A549 (cell line): ENCODE results near the gene FGF4. TPM values are rescaled to one million over a fixed set of nuclear protein-coding genes. Genes with fewer than 3 reads are reported as not detected.

ENCODE experiments used
- ATAC-seq, 2 experiments: fragments of 200-7000 bp in 1 of 2; fragments of >200 bp in 1 of 2; cut with Nextera tagmentation in 1 of 2; cut with Tn5 transposase in 1 of 2; 3 replicates each; pipeline versions ENCODE4 v1.8.0 to v1.9.1; 2018 to 2020; ENCODE audit warnings: mild to moderate bottlenecking in 1 of 2, moderate library complexity in 1 of 2
- CTCF ChIA-PET: fragments of 300-600 bp; sonication (Branson Sonifier 250); formaldehyde crosslinking; extraction: SDS; loops from one replicate; lab custom pipeline; 2021; ENCODE audit warnings: antibody characterized with exemption, inconsistent platforms; lab: Yijun Ruan, JAX
- POLR2A ChIA-PET: fragments of 350-600 bp; formaldehyde crosslinking; extraction: SDS; loops from one replicate; lab custom pipeline; 2021; ENCODE audit warnings: antibody characterized with exemption, inconsistent platforms; lab: Yijun Ruan, JAX
- DNase-seq, 2 experiments: peaks; one replicate each; pipeline versions ENCODE4 v3.0.0 to v3.0.0-alpha.2; 2011 to 2016; ENCODE audit warnings: low read depth in 1 of 2, low spot score in 1 of 2
- FAIRE-seq: peaks from 2 replicates; lab custom pipeline; 2011; peaks lifted over from hg19 to GRCh38; lab: Jason Lieb, UNC
- H3K27ac ChIP-seq, 2 experiments: fragments of >200 bp; sonication (Bioruptor Twin); formaldehyde crosslinking; 3 replicates each; pipeline ENCODE4 v1.5.1; 2016 to 2017
- H3K4me1 ChIP-seq: fragments of >200 bp; sonication (Bioruptor Twin); formaldehyde crosslinking; 3 replicates; pipeline ENCODE4 v1.6.1; 2016
- H3K4me2 ChIP-seq: fragments of >200 bp; sonication (Bioruptor Twin); formaldehyde crosslinking; 3 replicates; pipeline ENCODE4 v1.6.1; 2016
- H3K4me3 ChIP-seq: fragments of >200 bp; sonication (Bioruptor Twin); formaldehyde crosslinking; 3 replicates; pipeline ENCODE4 v1.5.1; 2016
- H3K9me3 ChIP-seq: fragments of >200 bp; sonication (Bioruptor Twin); formaldehyde crosslinking; 3 replicates; pipeline ENCODE4 v1.6.1; 2016
- ATOH8 ChIP-seq: fragments of 250-450 bp; sonication (Bioruptor Pico); IDR thresholded peaks from 2 replicates; pipeline ENCODE4 v1.5.0; 2020; ENCODE audit warnings: low read depth, mild to moderate bottlenecking, moderate library complexity
- BCL3 ChIP-seq: fragments of >200 bp; sonication (Bioruptor Twin); formaldehyde crosslinking; IDR thresholded peaks from 3 replicates; pipeline ENCODE4 v1.6.1; 2016
- CHD2 ChIP-seq: fragments of 150-350 bp; IDR thresholded peaks from 2 replicates; pipeline ENCODE4 v1.6.1; 2014; ENCODE audit warnings: low read length; ENCODE audit not compliant: partially characterized antibody
- EHMT2 ChIP-seq: fragments of 200-600 bp; sonication (generic); IDR thresholded peaks from 2 replicates; pipeline ENCODE4 v1.6.1; 2016; ENCODE audit warnings: antibody characterized with exemption, low read depth, mild to moderate bottlenecking, moderate library complexity
- ESRRA ChIP-seq: fragments of 150-350 bp; IDR thresholded peaks from 2 replicates; pipeline ENCODE4 v1.6.1; 2014; ENCODE audit warnings: mild to moderate bottlenecking, low read length, borderline replicate concordance
- FOSB ChIP-seq: fragments of 250-450 bp; sonication (Bioruptor Pico); IDR thresholded peaks from 2 replicates; pipeline ENCODE4 v1.5.0; 2020; ENCODE audit warnings: mild to moderate bottlenecking, moderate library complexity
- FOSL2 ChIP-seq, 2 experiments: fragments of 450-650 bp in 1 of 2; fragments of >200 bp in 1 of 2; sonication (Bioruptor Twin) in 1 of 2; formaldehyde crosslinking; IDR thresholded peaks; 2 replicates each; pipeline versions ENCODE4 v1.5.0 to v1.6.1; 2016 to 2020; ENCODE audit warnings: mild to moderate bottlenecking in 1 of 2, moderate library complexity in 1 of 2
- HEYL ChIP-seq: fragments of 250-450 bp; sonication (Bioruptor Pico); IDR thresholded peaks from 2 replicates; pipeline ENCODE4 v1.8.0; 2021; ENCODE audit warnings: mild to moderate bottlenecking, moderate library complexity
- HMGXB4 ChIP-seq: fragments of 250-450 bp; sonication (Bioruptor Pico); IDR thresholded peaks from 2 replicates; pipeline ENCODE4 v1.5.0; 2021; ENCODE audit warnings: mild to moderate bottlenecking, moderate library complexity, borderline replicate concordance
- HOXA7 ChIP-seq: fragments of 250-450 bp; sonication (Bioruptor Pico); IDR thresholded peaks from 2 replicates; pipeline ENCODE4 v1.5.0; 2020; ENCODE audit warnings: mild to moderate bottlenecking, moderate library complexity
- HOXB5 ChIP-seq: fragments of 250-450 bp; sonication (Bioruptor Pico); IDR thresholded peaks from 2 replicates; pipeline ENCODE4 v1.5.0; 2020; ENCODE audit warnings: mild to moderate bottlenecking, moderate library complexity
- JUN ChIP-seq, 2 experiments: fragments of >200 bp; sonication (Bioruptor Twin); formaldehyde crosslinking; IDR thresholded peaks; 2 replicates in 1 of 2; 3 replicates in 1 of 2; pipeline ENCODE4 v1.6.1; 2016 to 2017
- JUNB ChIP-seq: fragments of >200 bp; sonication (Bioruptor Twin); formaldehyde crosslinking; IDR thresholded peaks from 2 replicates; pipeline ENCODE4 v1.6.1; 2016
- KDM5A ChIP-seq: fragments of 200-600 bp; sonication (generic); IDR thresholded peaks from 2 replicates; pipeline ENCODE4 v1.6.1; 2016; ENCODE audit warnings: antibody characterized with exemption, mild to moderate bottlenecking
- MAX ChIP-seq: IDR thresholded peaks from 2 replicates; pipeline ENCODE4 v1.6.1; 2012
- MAZ ChIP-seq: fragments of 150-350 bp; IDR thresholded peaks from 2 replicates; pipeline ENCODE4 v1.6.1; 2014; ENCODE audit warnings: antibody characterized with exemption, low read depth, low read length, borderline replicate concordance
- RAD21 ChIP-seq, 2 experiments: fragments of >200 bp in 1 of 2; sonication (Bioruptor Twin) in 1 of 2; formaldehyde crosslinking in 1 of 2; IDR thresholded peaks in 1 of 2; conservative IDR thresholded peaks in 1 of 2; 2 replicates in 1 of 2; 3 replicates in 1 of 2; pipeline ENCODE4 v1.6.1; 2012 to 2018; ENCODE audit warnings: inconsistent platforms in 1 of 2
- RCOR1 ChIP-seq: fragments of 150-350 bp; IDR thresholded peaks from 2 replicates; pipeline ENCODE4 v1.6.1; 2014; ENCODE audit warnings: antibody characterized with exemption, low read length, low read depth
- REST ChIP-seq: fragments of 200-600 bp; sonication (generic); IDR thresholded peaks from 2 replicates; pipeline ENCODE4 v1.6.1; 2016; ENCODE audit warnings: antibody characterized with exemption, mild to moderate bottlenecking, moderate library complexity
- RFX5 ChIP-seq: fragments of 450-650 bp; IDR thresholded peaks from 2 replicates; pipeline ENCODE4 v1.7.1; 2014; ENCODE audit warnings: antibody characterized with exemption, mild to moderate bottlenecking, moderate library complexity
- RNF2 ChIP-seq: fragments of 200-600 bp; sonication (generic); IDR thresholded peaks from 2 replicates; pipeline ENCODE4 v1.6.1; 2016; ENCODE audit warnings: low read depth, mild to moderate bottlenecking, antibody characterized with exemption, moderate library complexity, borderline replicate concordance
- SMC3 ChIP-seq: fragments of >200 bp; sonication (Bioruptor Twin); formaldehyde crosslinking; IDR thresholded peaks from 3 replicates; pipeline ENCODE4 v1.6.1; 2018; ENCODE audit warnings: inconsistent platforms
- ZFP36 ChIP-seq: fragments of 450-650 bp; IDR thresholded peaks from 2 replicates; pipeline ENCODE4 v1.6.1; 2014; ENCODE audit warnings: borderline replicate concordance; ENCODE audit not compliant: partially characterized antibody
- ZSCAN20 ChIP-seq: fragments of 250-450 bp; sonication (Bioruptor Pico); IDR thresholded peaks from 2 replicates; pipeline ENCODE4 v1.8.0; 2022; ENCODE audit warnings: mild to moderate bottlenecking, moderate library complexity
- WGBS: methylation state at CpG from one replicate; pipeline ENCODE4 v1.1.6; 2017; ENCODE audit errors: missing lambda C conversion rate; 5-methylcytosine and 5-hydroxymethylcytosine counted together
- polyA plus RNA-seq, 4 experiments: library from polyadenylated mRNA; depleted of rRNA in 3 of 4; stranded (reverse); fragments of >200 nt; fragmentation: RNase III in 1 of 4; extraction: RNeasy Plus Mini Kit Qiagen cat#74134 plus additional on column Dnase treatment in 1 of 4; gene quantifications; 2 replicates in 3 of 4; 3 replicates in 1 of 4; pipeline ENCODE4 v1.2.3, GENCODE V29; 2011 to 2017

Gene FGF4
- polyA plus RNA-seq, 2 of the 4 experiments (the other 2 are of a cell fraction), result not detected

GRCh38 chr11:69734841-69735240 lies 40.3 kb downstream of the FGF4 start:
- Histone ChIP-seq H3K9me3 (peaks cover 9% of the 10 kb centered on the region; the same call in 2 of the 3 replicates), H3K4me2 (no peak overlapping the region), H3K4me1 (no peaks in the 10 kb centered on the region), H3K4me3 (no peak overlapping the region), H3K27ac (no peak overlapping the region)
- WGBS, result 66% methylated on average over 3 of the region's 3 CpGs
- FAIRE-seq, result no peak
- ChIA-PET CTCF (no interaction called here), POLR2A (no interaction called here)
- ATAC-seq, result no peak
- TF ChIP-seq KDM5A, result no peak
- TF ChIP-seq ATOH8 (CRISPR knock-in tag), result no peak
- TF ChIP-seq CHD2, result no peak
- no peak for TF ChIP-seq RFX5
- no peak for TF ChIP-seq FOSB (CRISPR knock-in tag)
- no peak for TF ChIP-seq HEYL (CRISPR knock-in tag)
- no peak for TF ChIP-seq REST
- TF ChIP-seq SMC3, result no peak
- no peak for TF ChIP-seq FOSL2 (IDR thresholded peaks at IDR 0.05)
- no peak for TF ChIP-seq FOSL2 (CRISPR knock-in tag; IDR thresholded peaks at IDR 0.05)
- no peak for TF ChIP-seq ZFP36
- TF ChIP-seq EHMT2, result no peak
- no peak for TF ChIP-seq RNF2
- no peak for TF ChIP-seq RCOR1
- no peak for TF ChIP-seq ESRRA
- TF ChIP-seq JUN (IDR thresholded peaks at IDR 0.05), result no peak
- no peak for TF ChIP-seq MAX
- no peak for TF ChIP-seq JUNB
- TF ChIP-seq, all 56 proteins: peak for 0
- DNase-seq, result no peak

- DNase-seq (no peak), FAIRE-seq (no peak), ATAC-seq (no peak)
- ChIA-PET POLR2A (no interaction called here), CTCF (interaction anchor here (0.9 kb wide), 1 partner anchor 16 kb away, joined by 3 read pairs; no protein-coding TSS in a partner anchor)
- Histone ChIP-seq H3K9me3 (peaks cover 9% of the 10 kb centered on the region; the same call in 2 of the 3 replicates), H3K4me3 (no peak overlapping the region), H3K4me1 (no peaks in the 10 kb centered on the region), H3K27ac (no peak overlapping the region), H3K4me2 (no peak overlapping the region)
- no peak for TF ChIP-seq HOXA7 (CRISPR knock-in tag)
- TF ChIP-seq RAD21 (conservative IDR thresholded peaks at IDR 0.05 in 1 of 2, IDR thresholded peaks at IDR 0.05 in 1 of 2), result no peak
- no peak for TF ChIP-seq ZSCAN20 (CRISPR knock-in tag)
- no peak for TF ChIP-seq HOXB5 (CRISPR knock-in tag)
- TF ChIP-seq MAZ, result no peak
- TF ChIP-seq BCL3, result no peak
- TF ChIP-seq ATOH8 (CRISPR knock-in tag), result no peak
- no peak for TF ChIP-seq HMGXB4 (CRISPR knock-in tag)
- no peak for TF ChIP-seq JUNB
- TF ChIP-seq EHMT2, result no peak
- 32% methylated on average over 2 of the region's 2 CpGs for WGBS
These were observed 40.8 kb downstream of the FGF4 start for GRCh38 chr11:69734367-69734766.
